Measurements from ENCODE around the gene SGCD.

Gene SGCD

GRCh38 chr5:156706631-156707030 lies 379.7 kb downstream of the SGCD start:
- no peak for DNase-seq

GRCh38 chr5:156707750-156708149 lies 380.8 kb downstream of the SGCD start:
- no peak for DNase-seq

- no peak for DNase-seq
Measured at GRCh38 chr5:156715287-156715686, 388.3 kb downstream of the SGCD start.

GRCh38 chr5:156716591-156717380 lies 389.8 kb downstream of the SGCD start:
- DNase-seq: no peak

- no peak for DNase-seq
Measured at GRCh38 chr5:156718985-156719384, 392.0 kb downstream of the SGCD start.

- no peak for DNase-seq
Measured at GRCh38 chr5:156722358-156722757, 395.4 kb downstream of the SGCD start.

- no peak for DNase-seq
Measured at GRCh38 chr5:156735477-156735876, 408.5 kb downstream of the SGCD start.

- no peak for DNase-seq
Measured at GRCh38 chr5:156741516-156741915, 414.6 kb downstream of the SGCD start.

GRCh38 chr5:156753846-156754245 lies 426.9 kb downstream of the SGCD start:
- DNase-seq: no peak

- DNase-seq: no peak
Measured at GRCh38 chr5:156755421-156756087, 428.6 kb downstream of the SGCD start.

- no peak for DNase-seq
Measured at GRCh38 chr5:156758011-156758791, 431.2 kb downstream of the SGCD start.

GRCh38 chr5:156759156-156759555 lies 432.2 kb downstream of the SGCD start:
- no peak for DNase-seq

- no peak for DNase-seq
Measured at GRCh38 chr5:156762771-156763170, 435.8 kb downstream of the SGCD start.

- DNase-seq: no peak
Measured at GRCh38 chr5:156764176-156764971, 437.4 kb downstream of the SGCD start.

GRCh38 chr5:156774273-156774672 lies 447.3 kb downstream of the SGCD start:
- no peak for DNase-seq

GRCh38 chr5:156778139-156778706 lies 451.3 kb downstream of the SGCD start:
- DNase-seq: no peak

GRCh38 chr5:156778752-156779151 lies 451.8 kb downstream of the SGCD start:
- no peak for DNase-seq

GRCh38 chr5:156779436-156779835 lies 452.5 kb downstream of the SGCD start:
- no peak for DNase-seq

GRCh38 chr5:156783092-156783491 lies 456.1 kb downstream of the SGCD start:
- DNase-seq: no peak

GRCh38 chr5:156794687-156795086 lies 467.7 kb downstream of the SGCD start:
- no peak for DNase-seq

- no peak for DNase-seq
Measured at GRCh38 chr5:156798201-156798600, 471.2 kb downstream of the SGCD start.

- DNase-seq: no peak
Measured at GRCh38 chr5:156799171-156799570, 472.2 kb downstream of the SGCD start.

GRCh38 chr5:156800929-156801328 lies 474.0 kb downstream of the SGCD start:
- no peak for DNase-seq

Data from activated CD8-positive, alpha-beta memory T cell treated with anti-CD3 and anti-CD28 coated beads, Interleukin-2, amount 50 U/mL, for 4 hours (primary cell).